HEK293 (cell line): ENCODE results near the gene SUOX.

ENCODE experiments used
- ZBTB17 ChIP-seq: fragments of 450-650 bp; formaldehyde crosslinking; IDR thresholded peaks from 2 replicates; pipeline ENCODE4 v1.5.1; 2016; ENCODE audit warnings: missing biosample characterization, missing genetic modification characterization
- ZNF121 ChIP-seq: fragments of 450-650 bp; formaldehyde crosslinking; IDR thresholded peaks from 2 replicates; pipeline ENCODE4 v1.5.1; 2016; ENCODE audit warnings: missing biosample characterization, missing genetic modification characterization
- ZNF221 ChIP-seq: fragments of 450-650 bp; formaldehyde crosslinking; IDR thresholded peaks from 2 replicates; pipeline ENCODE4 v1.5.1; 2017; ENCODE audit warnings: missing biosample characterization, missing genetic modification characterization, borderline replicate concordance
- ZNF555 ChIP-seq: fragments of 450-650 bp; formaldehyde crosslinking; conservative IDR thresholded peaks from 2 replicates; pipeline ENCODE4 v1.5.1; 2017; ENCODE audit warnings: missing biosample characterization, mild to moderate bottlenecking, missing genetic modification characterization, inconsistent platforms
- TF ChIP-seq, protein P1 (sequence below): fragments of 450-650 bp; formaldehyde crosslinking; IDR thresholded peaks from 2 replicates; pipeline ENCODE4 v1.5.1; 2016; ENCODE audit warnings: missing biosample characterization, missing genetic modification characterization
- TF ChIP-seq, protein P2 (sequence below): fragments of 450-650 bp; formaldehyde crosslinking; IDR thresholded peaks from 2 replicates; pipeline ENCODE4 v1.5.1; 2017; ENCODE audit warnings: missing biosample characterization, missing genetic modification characterization
- TF ChIP-seq, protein P3 (sequence below): fragments of 450-650 bp; formaldehyde crosslinking; IDR thresholded peaks from 2 replicates; pipeline ENCODE4 v1.5.1; 2016; ENCODE audit warnings: missing biosample characterization, missing genetic modification characterization
- TF ChIP-seq, protein P4 (sequence below): IDR thresholded peaks from 2 replicates; pipeline ENCODE4 v1.6.1; 2011; ENCODE audit warnings: mild to moderate bottlenecking, low read depth, low read length, borderline replicate concordance

DNA sequence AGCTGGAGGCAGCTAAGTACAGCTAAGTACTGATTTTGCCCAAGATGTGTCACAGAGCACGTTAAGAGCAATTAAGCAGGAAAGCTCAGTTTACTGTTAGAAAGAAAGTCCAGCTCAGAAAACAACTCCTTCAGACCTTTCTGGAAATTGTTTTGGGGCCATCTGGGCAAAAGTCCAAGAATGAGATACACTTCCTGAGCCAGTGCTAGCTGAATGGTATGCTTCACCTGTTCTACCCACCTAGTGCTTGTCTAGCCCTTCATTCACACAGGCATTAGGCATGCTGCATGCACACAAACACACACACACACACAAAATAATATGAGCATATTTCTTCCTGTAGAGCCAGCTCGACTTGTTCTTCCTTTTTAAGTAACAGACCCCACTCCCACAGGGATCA, 17.1 kb downstream of the SUOX start:
- TF ChIP-seq, protein P1, sequence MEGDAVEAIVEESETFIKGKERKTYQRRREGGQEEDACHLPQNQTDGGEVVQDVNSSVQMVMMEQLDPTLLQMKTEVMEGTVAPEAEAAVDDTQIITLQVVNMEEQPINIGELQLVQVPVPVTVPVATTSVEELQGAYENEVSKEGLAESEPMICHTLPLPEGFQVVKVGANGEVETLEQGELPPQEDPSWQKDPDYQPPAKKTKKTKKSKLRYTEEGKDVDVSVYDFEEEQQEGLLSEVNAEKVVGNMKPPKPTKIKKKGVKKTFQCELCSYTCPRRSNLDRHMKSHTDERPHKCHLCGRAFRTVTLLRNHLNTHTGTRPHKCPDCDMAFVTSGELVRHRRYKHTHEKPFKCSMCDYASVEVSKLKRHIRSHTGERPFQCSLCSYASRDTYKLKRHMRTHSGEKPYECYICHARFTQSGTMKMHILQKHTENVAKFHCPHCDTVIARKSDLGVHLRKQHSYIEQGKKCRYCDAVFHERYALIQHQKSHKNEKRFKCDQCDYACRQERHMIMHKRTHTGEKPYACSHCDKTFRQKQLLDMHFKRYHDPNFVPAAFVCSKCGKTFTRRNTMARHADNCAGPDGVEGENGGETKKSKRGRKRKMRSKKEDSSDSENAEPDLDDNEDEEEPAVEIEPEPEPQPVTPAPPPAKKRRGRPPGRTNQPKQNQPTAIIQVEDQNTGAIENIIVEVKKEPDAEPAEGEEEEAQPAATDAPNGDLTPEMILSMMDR (tag by site-specific recombination), result no peak
- TF ChIP-seq ZNF221 (tag by site-specific recombination), result no peak
- TF ChIP-seq ZNF555 (tag by site-specific recombination), result no peak
- TF ChIP-seq, protein P2, sequence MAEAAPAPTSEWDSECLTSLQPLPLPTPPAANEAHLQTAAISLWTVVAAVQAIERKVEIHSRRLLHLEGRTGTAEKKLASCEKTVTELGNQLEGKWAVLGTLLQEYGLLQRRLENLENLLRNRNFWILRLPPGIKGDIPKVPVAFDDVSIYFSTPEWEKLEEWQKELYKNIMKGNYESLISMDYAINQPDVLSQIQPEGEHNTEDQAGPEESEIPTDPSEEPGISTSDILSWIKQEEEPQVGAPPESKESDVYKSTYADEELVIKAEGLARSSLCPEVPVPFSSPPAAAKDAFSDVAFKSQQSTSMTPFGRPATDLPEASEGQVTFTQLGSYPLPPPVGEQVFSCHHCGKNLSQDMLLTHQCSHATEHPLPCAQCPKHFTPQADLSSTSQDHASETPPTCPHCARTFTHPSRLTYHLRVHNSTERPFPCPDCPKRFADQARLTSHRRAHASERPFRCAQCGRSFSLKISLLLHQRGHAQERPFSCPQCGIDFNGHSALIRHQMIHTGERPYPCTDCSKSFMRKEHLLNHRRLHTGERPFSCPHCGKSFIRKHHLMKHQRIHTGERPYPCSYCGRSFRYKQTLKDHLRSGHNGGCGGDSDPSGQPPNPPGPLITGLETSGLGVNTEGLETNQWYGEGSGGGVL (tag by site-specific recombination), result no peak
- TF ChIP-seq, protein P3, sequence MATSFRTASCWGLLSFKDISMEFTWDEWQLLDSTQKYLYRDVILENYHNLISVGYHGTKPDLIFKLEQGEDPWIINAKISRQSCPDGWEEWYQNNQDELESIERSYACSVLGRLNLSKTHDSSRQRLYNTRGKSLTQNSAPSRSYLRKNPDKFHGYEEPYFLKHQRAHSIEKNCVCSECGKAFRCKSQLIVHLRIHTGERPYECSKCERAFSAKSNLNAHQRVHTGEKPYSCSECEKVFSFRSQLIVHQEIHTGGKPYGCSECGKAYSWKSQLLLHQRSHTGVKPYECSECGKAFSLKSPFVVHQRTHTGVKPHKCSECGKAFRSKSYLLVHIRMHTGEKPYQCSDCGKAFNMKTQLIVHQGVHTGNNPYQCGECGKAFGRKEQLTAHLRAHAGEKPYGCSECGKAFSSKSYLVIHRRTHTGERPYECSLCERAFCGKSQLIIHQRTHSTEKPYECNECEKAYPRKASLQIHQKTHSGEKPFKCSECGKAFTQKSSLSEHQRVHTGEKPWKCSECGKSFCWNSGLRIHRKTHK (tag by site-specific recombination), result no peak
- TF ChIP-seq ZNF121, result no peak
- 0 out of 2 replicates have a peak, but pooled peaks have one; percentile 21 for TF ChIP-seq ZBTB17 (tag by site-specific recombination)
- TF ChIP-seq, protein P4, sequence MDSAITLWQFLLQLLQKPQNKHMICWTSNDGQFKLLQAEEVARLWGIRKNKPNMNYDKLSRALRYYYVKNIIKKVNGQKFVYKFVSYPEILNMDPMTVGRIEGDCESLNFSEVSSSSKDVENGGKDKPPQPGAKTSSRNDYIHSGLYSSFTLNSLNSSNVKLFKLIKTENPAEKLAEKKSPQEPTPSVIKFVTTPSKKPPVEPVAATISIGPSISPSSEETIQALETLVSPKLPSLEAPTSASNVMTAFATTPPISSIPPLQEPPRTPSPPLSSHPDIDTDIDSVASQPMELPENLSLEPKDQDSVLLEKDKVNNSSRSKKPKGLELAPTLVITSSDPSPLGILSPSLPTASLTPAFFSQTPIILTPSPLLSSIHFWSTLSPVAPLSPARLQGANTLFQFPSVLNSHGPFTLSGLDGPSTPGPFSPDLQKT, result no peak
